ENCODE results near the gene KRTAP5-6. TPM values are rescaled to one million over a fixed set of nuclear protein-coding genes. Genes with fewer than 3 reads are reported as not detected.

Gene KRTAP5-6
- total RNA-seq, 1 donor from 2014 or later, result not detected

DNA sequence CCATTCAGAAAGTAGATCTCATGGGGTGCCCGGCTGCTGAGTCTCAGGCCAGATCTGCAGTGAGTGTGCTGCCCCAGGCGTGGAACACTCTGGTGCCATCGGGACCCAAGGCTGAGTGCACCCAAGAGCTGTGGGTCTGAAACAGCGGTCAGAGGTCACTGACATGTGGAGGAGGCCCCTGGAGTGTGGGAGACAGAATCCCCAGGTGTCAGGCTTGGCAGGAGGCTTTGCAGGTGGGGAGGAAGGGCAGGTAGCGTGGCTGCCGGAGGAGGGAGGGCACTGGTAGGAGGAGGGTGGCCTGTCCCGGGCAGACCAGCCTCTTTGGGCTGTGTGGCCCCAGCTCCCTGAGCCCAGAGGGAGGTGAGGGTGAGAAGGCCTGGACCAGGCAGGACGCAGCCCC is 31.7 kb upstream of the KRTAP5-6 start:
- no peaks in the 10 kb centered on the region for H3K4me1 ChIP-seq
- TF ChIP-seq, protein P1, sequence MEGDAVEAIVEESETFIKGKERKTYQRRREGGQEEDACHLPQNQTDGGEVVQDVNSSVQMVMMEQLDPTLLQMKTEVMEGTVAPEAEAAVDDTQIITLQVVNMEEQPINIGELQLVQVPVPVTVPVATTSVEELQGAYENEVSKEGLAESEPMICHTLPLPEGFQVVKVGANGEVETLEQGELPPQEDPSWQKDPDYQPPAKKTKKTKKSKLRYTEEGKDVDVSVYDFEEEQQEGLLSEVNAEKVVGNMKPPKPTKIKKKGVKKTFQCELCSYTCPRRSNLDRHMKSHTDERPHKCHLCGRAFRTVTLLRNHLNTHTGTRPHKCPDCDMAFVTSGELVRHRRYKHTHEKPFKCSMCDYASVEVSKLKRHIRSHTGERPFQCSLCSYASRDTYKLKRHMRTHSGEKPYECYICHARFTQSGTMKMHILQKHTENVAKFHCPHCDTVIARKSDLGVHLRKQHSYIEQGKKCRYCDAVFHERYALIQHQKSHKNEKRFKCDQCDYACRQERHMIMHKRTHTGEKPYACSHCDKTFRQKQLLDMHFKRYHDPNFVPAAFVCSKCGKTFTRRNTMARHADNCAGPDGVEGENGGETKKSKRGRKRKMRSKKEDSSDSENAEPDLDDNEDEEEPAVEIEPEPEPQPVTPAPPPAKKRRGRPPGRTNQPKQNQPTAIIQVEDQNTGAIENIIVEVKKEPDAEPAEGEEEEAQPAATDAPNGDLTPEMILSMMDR (IDR thresholded peaks at IDR 0.05), result no peak
- no peak for TF ChIP-seq POLR2AphosphoS5 (IDR thresholded peaks at IDR 0.05; ENCODE audit: insufficient read depth in 1 of 2, low read depth in 1 of 2)
- no peak for TF ChIP-seq POLR2A (IDR thresholded peaks at IDR 0.05)
- no peak for DNase-seq (ENCODE audit: extremely low spot score in 2 of 2)
- no peaks in the 10 kb centered on the region for H3K36me3 ChIP-seq
- no peak overlapping the region for H3K4me3 ChIP-seq
- no peak overlapping the region for H3K27ac ChIP-seq
- H3K27me3 ChIP-seq, result no peaks in the 10 kb centered on the region
- intact Hi-C loops (cut with DNase I), result no loop called here
- no peaks in the 10 kb centered on the region for H3K9me3 ChIP-seq

DNA sequence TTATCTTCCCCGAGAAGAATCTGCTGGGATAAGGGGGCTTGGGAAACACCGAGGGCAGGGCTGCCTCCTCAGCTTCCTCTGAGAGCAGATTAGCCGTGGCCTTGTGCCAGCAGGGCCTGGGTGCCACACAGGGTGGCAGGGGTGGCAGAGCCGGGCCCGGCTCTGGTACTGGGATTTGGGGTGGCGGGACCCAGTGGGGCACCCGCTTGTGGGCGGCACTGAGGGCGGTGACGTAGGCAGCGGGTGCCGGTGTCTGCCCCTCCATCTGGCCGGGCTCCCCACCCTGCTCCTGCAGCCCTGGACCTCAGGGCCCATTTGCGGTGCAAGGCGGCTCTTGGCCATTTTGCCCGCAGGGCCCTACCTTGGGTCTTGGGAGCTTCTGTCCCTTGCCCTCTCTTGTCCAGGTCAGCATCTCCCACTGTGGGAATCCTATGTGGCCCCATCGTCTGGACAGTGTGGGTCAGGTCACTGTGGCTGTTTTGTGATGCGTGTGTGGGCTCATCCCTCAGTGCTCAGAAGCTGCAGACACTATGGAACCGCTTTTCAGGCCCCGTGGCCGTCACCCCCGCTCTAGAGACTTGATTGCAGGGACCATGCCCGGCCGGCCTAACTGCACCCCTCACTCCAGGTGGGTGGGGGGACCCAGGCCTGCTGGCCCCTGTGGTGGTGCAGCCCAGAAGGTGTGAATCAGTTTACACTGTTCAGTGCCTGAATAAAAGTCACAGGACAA is 29.7 kb upstream of the KRTAP5-6 start:
- intact Hi-C loops (cut with DNase I), result no loop called here
- Histone ChIP-seq H3K27ac (no peak overlapping the region), H3K36me3 (no peaks in the 10 kb centered on the region), H3K27me3 (no peaks in the 10 kb centered on the region), H3K4me1 (no peaks in the 10 kb centered on the region), H3K4me3 (no peak overlapping the region), H3K9me3 (no peaks in the 10 kb centered on the region)
- DNase-seq (ENCODE audit: extremely low spot score in 2 of 2), result no peak
- TF ChIP-seq, protein P1 (IDR thresholded peaks at IDR 0.05), result no peak
- TF ChIP-seq POLR2A (IDR thresholded peaks at IDR 0.05), result no peak
- no peak for TF ChIP-seq POLR2AphosphoS5 (IDR thresholded peaks at IDR 0.05; ENCODE audit: insufficient read depth in 1 of 2, low read depth in 1 of 2)

- TF ChIP-seq, protein P1 (IDR thresholded peaks at IDR 0.05), result no peak
- TF ChIP-seq POLR2AphosphoS5 (IDR thresholded peaks at IDR 0.05; ENCODE audit: insufficient read depth in 1 of 2, low read depth in 1 of 2), result no peak
- no peak for TF ChIP-seq POLR2A (IDR thresholded peaks at IDR 0.05)
- no peak overlapping the region for H3K27ac ChIP-seq
- H3K27me3 ChIP-seq, result no peaks in the 10 kb centered on the region
- H3K36me3 ChIP-seq, result no peaks in the 10 kb centered on the region
- H3K4me3 ChIP-seq, result no peak overlapping the region
- no peaks in the 10 kb centered on the region for H3K4me1 ChIP-seq
- H3K9me3 ChIP-seq, result no peaks in the 10 kb centered on the region
- intact Hi-C loops (cut with DNase I), result no loop called here
- no peak for DNase-seq (ENCODE audit: extremely low spot score in 2 of 2)
Observed at GRCh38 chr11:1667906-1668305, 29.1 kb upstream of the KRTAP5-6 start.

DNA sequence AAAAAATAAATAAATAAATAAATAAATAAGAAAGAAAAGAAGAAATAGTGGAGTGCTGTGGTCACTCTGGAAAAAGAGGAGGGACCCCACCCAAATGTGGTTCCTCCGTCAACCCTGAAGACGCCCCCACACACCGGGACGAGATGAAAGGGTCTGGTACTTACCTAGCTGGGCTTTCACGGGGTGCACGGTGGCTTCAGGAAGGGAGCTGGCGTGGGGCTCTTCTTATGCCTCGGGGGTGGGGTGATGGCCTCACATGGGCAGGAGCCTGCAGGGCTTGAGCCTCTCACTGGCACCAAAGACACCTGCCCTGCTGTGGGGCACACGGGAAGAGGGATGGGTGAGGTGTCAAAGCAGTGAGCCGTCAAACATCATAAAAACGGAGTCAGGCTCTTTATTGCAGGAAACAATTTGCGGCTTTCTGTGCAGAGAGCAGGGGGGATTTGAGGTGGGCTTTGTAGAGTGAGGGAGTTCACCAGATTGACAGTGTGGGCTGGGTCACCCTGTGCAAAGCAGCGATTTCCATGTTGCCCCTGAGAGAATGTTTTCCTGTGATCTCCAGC is 28.0 kb upstream of the KRTAP5-6 start:
- H3K27me3 ChIP-seq, result no peaks in the 10 kb centered on the region
- no peak for DNase-seq (ENCODE audit: extremely low spot score in 2 of 2)
- no peak overlapping the region for H3K27ac ChIP-seq

More for the DNA sequence above, 28.0 kb upstream of the KRTAP5-6 start:
- Histone ChIP-seq H3K4me1 (no peaks in the 10 kb centered on the region), H3K9me3 (no peaks in the 10 kb centered on the region), H3K36me3 (no peaks in the 10 kb centered on the region), H3K4me3 (no peak overlapping the region)
- TF ChIP-seq POLR2AphosphoS5 (IDR thresholded peaks at IDR 0.05; ENCODE audit: insufficient read depth in 1 of 2, low read depth in 1 of 2), result no peak
- TF ChIP-seq, protein P1 (IDR thresholded peaks at IDR 0.05), result no peak
- TF ChIP-seq POLR2A (IDR thresholded peaks at IDR 0.05), result no peak
- intact Hi-C loops (cut with DNase I), result no loop called here

Measured in vagina (tissue), 2 donors.